Measurements from ENCODE around the gene L1CAM.

L1CAM gene

DNA sequence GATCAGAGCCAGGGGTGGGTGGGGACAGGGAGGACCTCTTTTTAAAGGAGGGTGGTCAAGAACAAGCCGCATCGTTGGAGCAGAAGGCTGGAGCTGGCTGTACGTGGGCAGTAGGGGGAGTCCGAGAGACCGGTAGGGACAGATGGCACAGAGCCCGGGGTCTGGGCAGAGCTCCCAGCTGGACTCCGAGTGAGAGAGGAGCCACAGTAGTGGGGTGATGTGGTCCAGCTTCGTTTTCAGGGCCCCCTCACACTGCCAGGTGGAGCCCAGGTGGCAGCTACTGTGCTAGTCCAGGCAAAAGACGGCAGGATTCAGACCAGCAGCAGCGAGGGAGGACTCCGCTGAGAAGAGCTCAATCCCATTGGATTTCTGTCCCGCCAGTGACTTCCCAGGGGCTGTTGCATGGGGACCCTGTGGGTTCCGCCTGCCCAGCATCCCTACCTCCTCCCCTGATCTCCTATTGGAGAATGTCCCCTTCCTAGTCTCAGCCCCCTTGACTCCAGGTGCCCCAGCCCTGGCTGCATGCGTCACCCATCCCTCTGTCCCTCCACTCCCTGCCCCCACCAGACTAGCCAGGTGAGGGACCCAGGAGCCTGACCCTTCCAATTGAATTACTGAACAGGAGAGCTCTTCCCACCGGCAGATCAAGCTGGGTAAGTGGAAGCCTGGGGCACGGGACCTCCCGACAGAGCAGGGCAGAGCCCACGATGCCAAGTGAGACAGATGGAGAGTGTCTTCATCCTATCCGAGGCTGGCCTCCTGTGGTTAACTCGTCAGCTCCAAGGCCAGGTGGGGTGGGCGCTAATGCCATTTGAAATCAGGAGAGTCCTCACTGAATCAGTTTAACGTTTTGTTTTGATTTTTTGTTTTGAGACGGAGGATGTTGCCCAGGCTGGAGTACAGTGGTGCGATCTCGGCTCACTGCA, 37.2 kb upstream of the L1CAM start:
- DNase-seq = no peak

DNA sequence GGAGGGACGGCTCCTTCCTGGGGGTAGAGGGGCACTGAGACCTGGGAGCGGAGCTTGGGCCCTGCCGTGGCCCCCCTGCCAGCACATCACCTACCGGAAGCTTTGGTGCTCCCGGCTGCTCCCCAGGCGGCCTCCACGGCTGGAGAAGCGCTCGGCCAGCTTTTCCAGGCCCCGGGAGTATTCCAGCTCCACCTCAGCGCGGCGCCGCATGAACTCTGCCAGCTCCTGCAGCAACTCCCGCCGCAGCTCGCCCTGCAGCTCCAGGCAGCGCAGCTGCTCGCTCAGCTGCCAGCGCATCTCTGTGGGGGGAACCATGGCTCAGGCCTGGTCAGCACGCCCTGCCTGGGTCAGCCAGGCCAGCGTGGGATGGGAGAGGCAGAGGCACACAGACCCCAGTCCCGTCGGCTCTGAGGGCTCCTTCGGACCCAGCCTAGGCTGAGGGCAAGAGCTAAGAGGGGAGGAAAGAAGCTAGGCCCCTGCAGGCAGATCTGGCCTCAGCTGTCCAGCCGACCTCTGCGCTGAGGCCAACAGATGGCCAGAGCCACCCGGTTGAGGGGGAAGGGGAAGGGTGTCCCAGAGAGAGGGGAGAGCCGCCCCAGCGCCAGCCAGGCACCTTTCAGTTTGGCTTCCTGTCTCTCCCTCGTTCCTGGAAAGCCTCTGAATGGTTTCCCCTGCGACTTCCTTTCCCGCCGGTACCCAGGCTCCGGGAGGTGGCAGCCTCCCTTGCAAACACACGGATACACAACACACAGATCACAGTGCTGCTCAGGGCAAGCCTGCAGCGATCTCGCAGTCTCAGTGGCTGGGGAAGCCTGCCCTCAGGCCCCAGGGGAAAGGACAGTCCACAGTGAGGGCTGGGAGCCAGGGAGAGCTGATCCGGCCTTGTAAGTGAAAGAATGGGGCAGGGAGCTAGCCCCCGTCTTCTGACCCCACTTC, 35.8 kb upstream of the L1CAM start:
- no peak for DNase-seq

DNA sequence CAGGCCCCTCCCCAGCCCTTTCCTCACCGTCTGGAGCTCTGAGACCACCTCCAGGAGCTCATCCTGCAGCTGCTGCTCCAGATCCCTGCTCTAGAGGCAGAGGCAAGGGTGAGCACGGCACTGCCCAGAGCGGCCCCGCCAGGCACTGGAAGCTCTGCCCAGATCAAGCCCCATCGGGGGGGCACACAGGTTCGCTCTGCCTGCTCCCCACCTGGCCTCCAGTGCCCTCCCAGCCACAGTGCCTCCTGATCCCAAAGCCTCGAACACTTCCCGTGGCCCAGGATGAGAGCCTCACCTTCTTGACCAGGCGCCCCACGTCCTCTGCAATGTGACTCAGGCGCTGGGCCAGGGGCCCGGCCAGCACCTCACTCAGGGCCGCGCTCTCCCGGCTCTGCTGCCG, 35.1 kb upstream of the L1CAM start:
- no peak for DNase-seq

DNA sequence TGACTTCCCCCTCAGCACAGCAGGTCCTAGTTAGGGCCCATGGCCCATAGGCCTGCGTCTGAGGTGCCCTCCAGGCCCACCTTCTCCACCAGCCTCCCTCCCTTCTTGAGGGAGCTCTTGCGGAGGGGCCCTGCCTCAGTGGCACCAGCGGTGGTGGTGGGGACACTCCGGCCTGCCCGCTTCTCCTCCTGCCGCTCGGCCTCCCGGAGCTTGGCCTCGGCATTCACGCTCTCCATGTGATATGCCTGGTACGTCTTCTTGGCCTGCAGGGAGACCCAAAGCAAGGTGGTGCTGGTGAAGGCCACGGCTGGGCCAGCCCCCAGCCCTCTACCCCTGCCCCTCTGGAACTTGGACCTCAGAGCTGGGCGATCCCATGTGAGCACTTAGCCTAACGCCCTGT, 34.6 kb upstream of the L1CAM start:
- DNase-seq = no peak

DNA sequence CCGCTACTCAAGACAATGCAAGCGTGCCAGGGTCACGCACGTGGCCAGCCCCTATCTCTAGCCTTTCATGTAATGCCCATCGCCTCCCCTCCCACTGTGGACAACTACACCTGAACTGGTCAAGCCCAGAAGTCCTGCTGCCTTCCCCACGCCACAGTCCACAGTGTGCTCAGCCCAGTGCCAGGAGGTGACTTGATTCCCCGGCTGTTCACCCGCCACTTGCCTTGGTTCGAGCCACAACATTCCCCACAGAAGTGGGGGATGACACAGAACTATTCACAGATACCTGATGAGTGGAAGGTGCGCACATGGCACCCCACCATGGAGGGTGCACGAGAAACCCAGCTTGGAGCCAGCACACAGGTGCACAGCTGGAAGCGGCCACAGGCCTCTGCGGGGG, 33.3 kb upstream of the L1CAM start:
- no peak for DNase-seq

DNA sequence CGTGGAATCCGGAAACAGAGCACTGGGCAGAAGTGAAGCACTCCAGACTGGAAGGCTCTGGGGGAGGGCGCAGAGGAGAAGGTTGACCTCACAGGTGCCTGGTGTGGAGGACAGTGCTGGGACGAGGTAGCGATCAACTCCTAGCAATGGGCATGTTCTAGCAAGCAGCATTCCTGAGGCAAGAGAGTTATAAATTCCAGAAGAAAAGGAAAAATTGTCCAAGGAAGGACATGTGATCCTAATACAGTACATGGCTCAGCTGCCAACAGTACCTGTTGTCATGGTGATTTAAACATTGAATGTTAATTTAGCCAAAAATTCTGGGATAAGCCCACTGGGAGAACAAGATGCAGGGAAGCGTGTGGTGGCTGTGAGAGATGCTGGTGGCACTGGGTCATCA, 31.9 kb upstream of the L1CAM start:
- no peak for DNase-seq

DNA sequence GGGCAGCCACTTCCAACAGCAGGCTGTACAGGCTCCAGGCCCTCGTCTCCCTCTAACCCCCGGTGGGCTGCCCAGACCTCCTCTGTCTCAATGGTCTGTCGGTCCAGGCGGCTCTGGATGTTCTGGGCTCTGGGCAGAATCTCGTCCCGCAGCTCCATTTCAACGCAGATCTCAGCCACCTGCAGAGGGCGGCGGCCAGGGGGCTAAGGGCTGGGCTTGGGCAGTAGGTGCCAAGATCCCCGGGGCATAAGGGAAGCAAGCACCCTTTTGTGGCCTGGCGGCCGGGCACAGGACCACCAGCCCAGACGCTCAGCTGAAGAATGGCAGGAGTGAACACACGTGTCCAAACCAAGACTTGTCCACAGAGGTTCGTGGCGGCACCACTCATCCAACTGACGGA, 27.7 kb upstream of the L1CAM start:
- DNase-seq = no peak

DNA sequence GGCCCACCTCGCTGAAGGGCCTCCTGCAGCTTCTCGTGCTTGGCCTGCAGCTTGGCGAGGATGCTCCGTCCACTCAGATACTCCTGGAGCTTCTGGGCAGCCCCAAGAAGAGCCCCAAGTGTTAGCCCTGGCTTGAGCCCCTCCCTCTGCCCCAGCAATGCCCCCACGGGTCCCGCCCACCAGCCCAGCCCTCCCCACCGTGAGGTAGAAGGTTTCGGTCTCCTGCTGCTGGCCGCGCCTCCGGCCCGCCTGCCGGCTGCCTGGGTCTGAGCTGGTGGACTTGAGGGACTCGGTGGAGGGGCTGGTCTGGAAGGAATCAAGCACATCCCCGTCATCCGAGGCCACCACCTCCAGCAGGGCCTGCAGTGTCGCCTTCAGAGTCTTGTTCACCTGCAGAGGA, 27.2 kb upstream of the L1CAM start:
- DNase-seq = no peak

DNA sequence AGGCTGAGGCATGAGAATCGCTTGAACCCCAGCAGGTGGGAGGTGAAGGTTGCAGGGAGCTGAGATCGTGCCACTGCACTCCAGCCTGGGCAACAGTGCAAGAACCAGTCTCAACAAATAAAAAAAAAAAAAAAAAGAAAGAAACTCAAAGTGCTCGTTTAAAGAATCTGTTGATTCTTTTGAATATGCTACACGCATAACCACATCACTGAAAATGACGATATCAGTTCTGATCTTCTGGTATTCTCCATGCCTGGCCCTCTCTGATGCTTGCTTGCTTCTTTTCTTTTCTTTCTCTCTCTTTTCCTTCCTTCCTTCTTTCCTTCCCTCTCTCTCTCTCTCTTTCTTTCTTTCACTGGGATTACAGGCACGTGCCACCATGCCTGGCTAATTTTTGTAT, 25.8 kb upstream of the L1CAM start:
- DNase-seq = no peak

DNA sequence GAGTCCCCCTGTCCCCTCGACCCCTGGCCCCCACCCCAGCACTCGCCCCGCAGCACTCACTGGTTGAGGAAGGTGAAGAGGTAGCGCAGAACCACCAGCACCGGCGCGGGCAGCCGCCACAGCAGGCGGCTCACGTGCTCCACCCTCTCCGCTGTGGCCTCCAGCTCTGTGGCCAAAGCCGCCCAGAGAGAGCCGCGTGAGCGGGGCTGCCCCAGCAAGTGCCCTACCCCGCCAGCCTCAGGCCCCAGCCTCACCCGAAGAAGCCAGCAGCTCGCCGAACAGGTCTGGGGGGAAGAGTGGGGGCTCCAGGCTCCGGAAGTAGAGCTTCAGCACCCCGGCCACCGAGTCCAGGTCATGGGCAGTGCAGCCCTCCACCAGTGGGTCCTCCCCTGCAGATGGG, 24.5 kb upstream of the L1CAM start:
- no peak for DNase-seq

DNA sequence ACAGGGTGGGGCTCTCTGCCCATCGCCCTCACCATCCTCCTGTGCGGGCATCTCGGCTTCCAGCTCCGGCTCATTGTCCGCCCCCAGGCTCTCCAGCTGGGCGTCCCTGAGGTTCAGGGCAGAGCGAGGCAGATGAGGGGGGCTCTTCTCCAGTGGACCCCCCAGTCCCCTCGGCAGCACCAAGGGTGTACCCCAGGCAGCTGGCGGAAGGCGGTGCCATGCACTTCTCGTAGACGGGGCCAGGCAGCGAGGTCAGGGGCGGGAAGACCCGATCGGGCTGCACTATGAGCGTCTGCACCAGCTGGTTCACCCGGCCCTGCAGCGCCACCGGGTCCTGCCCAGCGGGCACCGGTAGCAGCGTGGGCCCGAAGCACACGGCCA, 24.0 kb upstream of the L1CAM start:
- no peak for DNase-seq

DNA sequence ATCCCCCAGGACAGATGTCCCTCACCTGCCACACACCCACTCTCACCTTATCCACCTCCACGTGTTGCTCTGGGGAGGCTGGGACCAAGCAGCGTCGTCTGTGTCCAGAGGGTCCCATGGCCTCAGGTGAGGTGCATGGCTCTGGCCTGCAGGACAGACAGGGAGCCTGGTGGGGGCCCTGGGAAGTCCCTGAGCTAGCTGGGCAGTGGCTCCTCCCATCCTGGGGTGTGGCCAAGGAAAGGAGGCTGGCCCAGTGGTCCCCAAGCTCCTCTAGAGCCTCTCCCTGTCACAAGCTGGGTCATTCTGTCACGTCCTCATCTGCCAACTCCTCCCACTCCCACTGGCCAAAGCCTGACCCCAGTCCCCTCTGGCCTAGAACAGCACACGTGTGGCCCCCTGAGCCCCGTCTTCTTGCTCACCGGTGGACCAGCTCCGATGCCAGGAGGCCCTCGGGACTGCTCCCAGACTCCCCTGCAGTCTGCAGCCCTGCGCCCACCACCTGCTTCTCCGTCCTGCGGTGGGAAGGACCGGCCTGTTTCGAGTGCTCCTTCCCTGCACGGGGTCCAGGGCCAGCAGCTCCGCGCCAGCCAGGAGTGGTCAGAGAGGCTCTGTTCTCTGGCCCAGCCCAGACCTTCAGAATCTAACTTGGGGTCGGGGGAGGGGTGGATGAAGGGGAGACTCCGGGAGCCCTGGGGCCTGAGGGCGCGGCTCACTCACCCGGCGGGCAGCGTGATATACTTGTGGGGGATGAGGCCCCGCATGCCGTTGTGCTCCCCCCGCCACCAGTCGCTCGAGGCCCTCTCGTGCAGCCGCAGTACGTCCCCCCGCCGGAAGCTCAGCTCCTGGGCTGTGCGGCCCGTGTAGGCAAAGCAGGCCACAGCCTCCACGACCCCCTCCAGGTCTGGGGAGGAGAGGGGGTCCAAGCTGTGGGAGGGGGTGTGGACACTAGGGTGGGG, 23.3 kb upstream of the L1CAM start:
- no peak for DNase-seq

DNA sequence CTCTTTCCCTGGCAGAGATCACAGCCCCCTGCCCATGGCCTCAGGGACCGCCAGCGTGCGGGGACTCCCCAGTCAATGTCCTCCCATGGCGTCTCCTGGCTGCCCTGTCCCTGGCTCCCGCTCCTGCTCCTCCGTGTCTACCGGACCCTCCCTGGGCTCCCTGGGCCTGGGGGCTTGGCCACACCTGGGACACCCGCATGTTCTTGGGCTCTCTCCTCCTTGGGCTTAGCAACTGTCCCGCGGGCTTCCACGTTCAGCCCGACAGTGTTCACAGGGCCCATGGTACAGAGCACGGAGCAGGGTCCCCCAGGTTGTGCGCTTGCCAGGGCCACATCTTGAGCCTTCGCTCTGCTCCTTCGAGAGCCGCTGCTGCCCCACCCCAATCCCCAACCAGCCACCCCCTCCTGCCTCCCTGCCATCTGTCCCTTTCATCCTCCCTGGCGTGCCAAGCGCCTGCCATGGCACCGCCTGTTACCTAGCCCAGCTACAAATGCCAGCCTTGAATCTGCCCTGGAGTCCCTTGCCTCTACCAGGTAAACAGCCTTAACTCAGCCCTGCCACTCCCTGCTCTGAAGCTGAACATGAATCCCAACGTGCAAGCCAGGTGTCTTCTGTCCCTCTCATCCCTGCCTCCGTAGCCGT, 22.4 kb upstream of the L1CAM start:
- no peak for DNase-seq

DNA sequence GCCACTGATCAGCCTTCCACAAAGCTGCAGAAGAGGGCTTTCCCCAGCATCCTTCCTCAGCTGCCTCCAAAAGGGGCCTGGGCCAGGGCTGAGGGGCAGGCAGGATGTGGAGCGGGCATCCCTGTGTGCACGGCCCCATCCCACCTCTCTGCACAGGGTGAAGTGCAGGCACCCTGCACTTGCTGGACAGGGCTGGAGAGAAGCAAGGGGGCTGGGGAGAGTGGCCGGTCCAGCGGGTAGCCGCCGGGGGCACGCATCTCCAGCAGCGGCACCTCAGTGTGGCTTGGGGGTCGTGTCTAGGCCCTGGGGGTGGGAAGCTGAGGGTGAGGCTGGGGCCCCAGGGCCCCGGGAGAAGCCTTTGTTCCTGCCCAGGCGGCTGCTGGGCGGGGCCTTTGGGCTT, 21.5 kb upstream of the L1CAM start:
- DNase-seq = no peak

DNA sequence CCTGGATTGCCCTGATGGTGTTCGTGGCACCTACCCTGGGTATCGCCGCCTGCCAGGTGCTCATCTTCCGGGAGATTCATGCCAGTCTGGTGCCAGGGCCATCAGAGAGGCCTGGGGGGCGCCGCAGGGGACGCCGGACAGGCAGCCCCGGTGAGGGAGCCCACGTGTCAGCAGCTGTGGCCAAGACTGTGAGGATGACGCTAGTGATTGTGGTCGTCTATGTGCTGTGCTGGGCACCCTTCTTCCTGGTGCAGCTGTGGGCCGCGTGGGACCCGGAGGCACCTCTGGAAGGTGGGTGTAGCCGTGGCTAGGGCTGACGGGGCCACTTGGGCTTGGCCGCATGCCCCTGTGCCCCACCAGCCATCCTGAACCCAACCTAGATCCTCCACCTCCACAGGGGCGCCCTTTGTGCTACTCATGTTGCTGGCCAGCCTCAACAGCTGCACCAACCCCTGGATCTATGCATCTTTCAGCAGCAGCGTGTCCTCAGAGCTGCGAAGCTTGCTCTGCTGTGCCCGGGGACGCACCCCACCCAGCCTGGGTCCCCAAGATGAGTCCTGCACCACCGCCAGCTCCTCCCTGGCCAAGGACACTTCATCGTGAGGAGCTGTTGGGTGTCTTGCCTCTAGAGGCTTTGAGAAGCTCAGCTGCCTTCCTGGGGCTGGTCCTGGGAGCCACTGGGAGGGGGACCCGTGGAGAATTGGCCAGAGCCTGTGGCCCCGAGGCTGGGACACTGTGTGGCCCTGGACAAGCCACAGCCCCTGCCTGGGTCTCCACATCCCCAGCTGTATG, 20.3 kb upstream of the L1CAM start:
- no peak for DNase-seq

DNA sequence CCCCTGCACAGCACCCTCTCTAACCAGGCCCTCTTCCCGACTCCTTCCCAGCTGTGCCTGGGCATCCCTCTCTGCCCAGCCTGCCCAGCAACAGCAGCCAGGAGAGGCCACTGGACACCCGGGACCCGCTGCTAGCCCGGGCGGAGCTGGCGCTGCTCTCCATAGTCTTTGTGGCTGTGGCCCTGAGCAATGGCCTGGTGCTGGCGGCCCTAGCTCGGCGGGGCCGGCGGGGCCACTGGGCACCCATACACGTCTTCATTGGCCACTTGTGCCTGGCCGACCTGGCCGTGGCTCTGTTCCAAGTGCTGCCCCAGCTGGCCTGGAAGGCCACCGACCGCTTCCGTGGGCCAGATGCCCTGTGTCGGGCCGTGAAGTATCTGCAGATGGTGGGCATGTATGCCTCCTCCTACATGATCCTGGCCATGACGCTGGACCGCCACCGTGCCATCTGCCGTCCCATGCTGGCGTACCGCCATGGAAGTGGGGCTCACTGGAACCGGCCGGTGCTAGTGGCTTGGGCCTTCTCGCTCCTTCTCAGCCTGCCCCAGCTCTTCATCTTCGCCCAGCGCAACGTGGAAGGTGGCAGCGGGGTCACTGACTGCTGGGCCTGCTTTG, 19.6 kb upstream of the L1CAM start:
- DNase-seq = no peak

DNA sequence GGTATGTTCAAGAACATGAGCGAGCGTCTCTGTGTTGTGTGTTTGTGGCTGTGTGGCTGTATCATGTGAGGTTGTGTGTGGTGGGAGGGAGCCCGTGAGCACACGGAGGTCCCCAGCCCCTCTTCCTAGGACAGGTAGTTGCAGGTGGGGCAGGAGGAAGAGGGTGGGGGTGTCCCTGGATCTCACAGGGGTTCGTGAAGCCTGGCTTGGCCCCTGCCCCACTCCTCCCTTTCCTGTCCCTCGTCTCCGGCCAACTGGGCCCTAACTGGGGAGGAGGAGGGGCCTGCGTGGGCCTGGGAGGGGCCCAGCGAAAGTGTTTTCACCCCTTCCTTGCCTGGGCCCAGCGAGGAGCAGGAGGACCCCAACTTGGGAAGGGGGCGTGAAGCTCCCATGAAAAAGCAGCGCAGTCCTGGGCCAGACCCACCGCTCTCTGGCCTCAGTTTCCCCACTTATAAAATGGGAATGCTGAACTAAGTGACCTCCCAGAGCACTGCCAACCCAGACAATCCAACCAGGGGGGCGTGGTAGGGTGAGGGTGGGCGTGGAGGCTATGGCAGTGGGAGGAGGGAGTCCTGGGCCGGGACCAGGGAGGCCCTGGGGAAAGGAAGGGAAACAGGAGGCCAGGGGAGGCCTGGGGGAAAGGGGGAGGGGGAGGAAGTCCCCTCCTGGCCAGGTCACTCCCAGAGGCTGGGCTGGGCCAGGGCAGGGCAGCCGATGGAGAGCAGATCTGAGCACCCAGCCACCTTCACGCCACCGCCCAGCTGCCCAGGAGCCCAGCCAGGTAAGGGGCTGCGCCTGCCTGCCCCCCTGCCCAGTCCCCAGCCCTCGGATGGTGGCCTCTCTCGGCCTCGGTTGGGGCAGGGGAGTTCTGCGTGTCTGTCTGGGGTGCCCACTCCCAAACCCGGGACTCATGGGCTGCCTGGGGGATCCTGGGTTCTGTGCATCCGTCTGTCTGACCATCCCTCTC, 18.3 kb upstream of the L1CAM start, which contains the start of gene AVPR2:
TSS of gene AVPR2 (plus strand) at position 683 of the 967 bp plus-strand sequence. CDS start 473 bp downstream, outside the sequence.
- DNase-seq = no peak

DNA sequence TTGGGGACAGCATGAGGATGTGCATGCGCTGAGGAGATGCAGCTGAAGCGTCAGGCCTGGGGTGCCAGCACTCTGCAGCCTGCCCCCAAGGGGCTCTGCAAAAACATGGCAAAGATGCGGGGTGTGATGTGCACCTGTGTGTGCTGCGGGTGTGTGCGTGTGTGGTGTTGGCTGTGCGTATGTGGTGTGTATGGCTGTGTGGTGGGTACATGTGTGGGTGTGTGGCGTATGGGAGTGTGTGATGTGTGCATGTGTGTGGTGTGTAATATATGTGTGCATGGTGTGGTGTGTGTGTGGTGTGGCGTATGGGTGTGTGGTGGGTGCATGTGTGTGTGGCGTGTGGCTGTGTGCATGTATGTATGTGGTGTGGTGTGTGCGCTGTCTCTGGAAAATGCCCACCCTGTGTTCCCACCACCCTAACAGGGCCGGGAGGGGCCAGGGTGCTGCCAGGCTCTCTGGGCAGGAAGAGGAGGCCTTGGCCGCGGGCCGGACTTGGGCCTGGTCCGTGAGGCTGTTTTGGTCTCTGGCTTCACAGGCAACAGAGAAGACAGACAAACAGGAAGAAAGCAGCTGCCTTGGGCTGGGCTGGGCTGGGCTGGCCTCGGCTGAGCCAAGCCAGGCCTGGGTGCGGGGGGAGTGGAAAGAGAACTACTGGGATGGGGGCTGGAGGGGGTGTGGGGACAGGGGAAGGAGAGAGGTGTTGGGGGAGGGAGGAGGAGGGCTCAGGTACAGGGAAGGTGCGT, 17.4 kb upstream of the L1CAM start:
- no peak for DNase-seq

DNA sequence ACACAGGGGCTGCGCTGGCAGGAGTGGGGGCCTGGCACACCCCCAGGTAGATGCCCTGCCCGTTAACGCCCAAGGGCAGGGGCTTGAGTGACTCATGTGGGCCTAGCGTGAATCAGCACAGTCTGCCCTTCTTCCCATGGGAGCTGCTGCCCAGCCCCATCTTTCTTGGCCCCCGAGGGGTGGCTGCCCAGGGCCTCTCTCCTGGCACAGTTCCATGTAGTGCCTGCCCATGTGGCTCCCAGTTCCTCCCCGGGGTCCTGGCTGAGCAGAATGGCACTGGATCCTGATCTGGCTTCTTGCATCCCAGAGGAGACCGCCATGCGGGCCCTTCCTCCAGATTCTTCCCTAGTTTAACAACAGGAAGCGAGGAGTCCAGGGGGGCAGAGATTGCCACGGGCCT, 16.4 kb upstream of the L1CAM start:
- DNase-seq = no peak
